Neuronal stem cell (in vitro differentiated cells): Measurements from ENCODE around the gene SYP.
"Not testable (repeated sequence)": the region's sequence is repeated elsewhere in the genome, so short reads cannot be mapped to it uniquely, and the experiment has no call there.

Experiments used
- DNase-seq: peaks from one replicate; pipeline ENCODE4 v3.0.0-alpha.2; 2013; ENCODE audit warnings: low spot score
- H2AFZ ChIP-seq: one replicate; pipeline ENCODE4 v1.6.1; 2013; ENCODE audit warnings: mild to moderate bottlenecking, low read length, inconsistent platforms
- H2AK5ac ChIP-seq: 2 replicates; pipeline ENCODE4 v1.6.1; 2013; ENCODE audit warnings: low read depth, mild to moderate bottlenecking, inconsistent platforms, low read length, moderate library complexity, mixed read lengths
- H2BK120ac ChIP-seq: 2 replicates; pipeline ENCODE4 v1.6.1; 2013; ENCODE audit warnings: low read depth, mild to moderate bottlenecking, inconsistent platforms, low read length, moderate library complexity, mixed read lengths
- H2BK12ac ChIP-seq: one replicate; pipeline ENCODE4 v1.6.1; 2013; ENCODE audit warnings: low read length, inconsistent platforms
- H2BK15ac ChIP-seq: 2 replicates; pipeline ENCODE4 v1.6.1; 2013; ENCODE audit warnings: mild to moderate bottlenecking, low read length, inconsistent platforms, mixed read lengths
- H2BK5ac ChIP-seq: one replicate; pipeline ENCODE4 v1.6.1; 2013; ENCODE audit warnings: inconsistent platforms, mild to moderate bottlenecking, low read length, moderate library complexity
- H3K14ac ChIP-seq: one replicate; pipeline ENCODE4 v1.6.1; 2013; ENCODE audit warnings: low read length, inconsistent platforms
- H3K18ac ChIP-seq: 2 replicates; pipeline ENCODE4 v1.6.1; 2013; ENCODE audit warnings: low read length, inconsistent platforms
- H3K23ac ChIP-seq: 2 replicates; pipeline ENCODE4 v1.6.1; 2013; ENCODE audit warnings: low read depth, mild to moderate bottlenecking, mixed read lengths, low read length, inconsistent platforms; ENCODE audit not compliant: poor library complexity
- H3K27ac ChIP-seq: replicated peaks from 3 replicates; pipeline ENCODE4 v1.5.1; 2013; ENCODE audit warnings: low read length, inconsistent platforms
- H3K27me3 ChIP-seq, 3 experiments: 2 replicates each; pipeline ENCODE4 v1.6.1; 2013; ENCODE audit warnings: low read length in 3 of 3, mild to moderate bottlenecking in 2 of 3, inconsistent platforms in 1 of 3, low read depth in 1 of 3, mixed read lengths in 1 of 3, moderate library complexity in 1 of 3; ENCODE audit not compliant: control insufficient read depth in 3 of 3, insufficient read depth in 3 of 3
- H3K36me3 ChIP-seq, 2 donors: replicated peaks in 1 of 2; 2 replicates each; pipeline ENCODE4 v1.6.1; 2013; ENCODE audit warnings: low read length in 2 of 2; ENCODE audit not compliant: control insufficient read depth in 2 of 2, insufficient read depth in 2 of 2
- H3K4ac ChIP-seq: 2 replicates; pipeline ENCODE4 v1.6.1; 2013; ENCODE audit warnings: inconsistent platforms, mild to moderate bottlenecking, low read length, moderate library complexity
- H3K4me1 ChIP-seq, 2 donors: 1 replicate in 1 of 2; 2 replicates in 1 of 2; pipeline ENCODE4 v1.6.1; 2013; ENCODE audit warnings: low read length in 2 of 2, low read depth in 1 of 2; ENCODE audit not compliant: control insufficient read depth in 2 of 2, insufficient read depth in 1 of 2
- H3K4me2 ChIP-seq: one replicate; pipeline ENCODE4 v1.6.1; 2013; ENCODE audit warnings: mild to moderate bottlenecking, low read length, inconsistent platforms; ENCODE audit not compliant: insufficient read depth, poor library complexity, severe bottlenecking
- H3K4me3 ChIP-seq, 2 donors: 2 replicates each; pipeline ENCODE4 v1.5.1; 2013; ENCODE audit warnings: low read length in 2 of 2, mild to moderate bottlenecking in 2 of 2, inconsistent platforms in 1 of 2, moderate library complexity in 1 of 2
- H3K79me1 ChIP-seq: one replicate; pipeline ENCODE4 v1.6.1; 2013; ENCODE audit warnings: low read depth, mild to moderate bottlenecking, inconsistent platforms, low read length, moderate library complexity
- H3K9ac ChIP-seq: one replicate; pipeline ENCODE4 v1.6.1; 2013; ENCODE audit warnings: mild to moderate bottlenecking, low read depth, low read length, inconsistent platforms; ENCODE audit not compliant: poor library complexity
- H3K9me3 ChIP-seq, 2 donors: replicated peaks in 1 of 2; 2 replicates each; pipeline versions ENCODE3 to v1.6.1; 2013; ENCODE audit warnings: low read length in 2 of 2, mild to moderate bottlenecking in 2 of 2, inconsistent platforms in 1 of 2, low read depth in 1 of 2, mixed read lengths in 1 of 2, moderate library complexity in 1 of 2; ENCODE audit not compliant: control insufficient read depth in 2 of 2, insufficient read depth in 1 of 2
- H4K8ac ChIP-seq: one replicate; pipeline ENCODE4 v1.6.1; 2013; ENCODE audit warnings: low read depth, mild to moderate bottlenecking, inconsistent platforms, low read length, moderate library complexity
- H4K91ac ChIP-seq: one replicate; pipeline ENCODE4 v1.6.1; 2013; ENCODE audit warnings: low read length, low read depth, mild to moderate bottlenecking, inconsistent platforms; ENCODE audit not compliant: poor library complexity
- WGBS, 2 donors: extraction: QIAGEN DNeasy Blood & Tissue Kit; methylation state at CpG; one replicate each; pipeline ENCODE4 v1.1.7; 2013; ENCODE audit warnings: missing lambda C conversion rate in 2 of 2, mixed read lengths in 1 of 2; ENCODE audit not compliant: insufficient read length in 2 of 2, insufficient replicate concordance in 1 of 2; ENCODE audit errors: extremely low coverage in 2 of 2; 5-methylcytosine and 5-hydroxymethylcytosine counted together

The SYP gene

GRCh38 chrX:49148390-49149100, 51.4 kb downstream of the SYP start:
- H2AK5ac ChIP-seq, H3K4ac ChIP-seq, H3K27ac ChIP-seq, H3K23ac ChIP-seq, H3K4me3 ChIP-seq, H3K18ac ChIP-seq, H3K9me3 ChIP-seq, H2BK15ac ChIP-seq, H3K4me2 ChIP-seq, H3K9ac ChIP-seq, H2BK5ac ChIP-seq, H2BK120ac ChIP-seq, H3K79me1 ChIP-seq, DNase-seq, H2BK12ac ChIP-seq, H2AFZ ChIP-seq, H4K8ac ChIP-seq, H3K14ac ChIP-seq, H3K4me1 ChIP-seq, H3K36me3 ChIP-seq, H4K91ac ChIP-seq, H3K27me3 ChIP-seq: not testable (repeated sequence)
- WGBS, 2 donors = no CpG with 5 or more reads among the region's 21 CpGs

DNA sequence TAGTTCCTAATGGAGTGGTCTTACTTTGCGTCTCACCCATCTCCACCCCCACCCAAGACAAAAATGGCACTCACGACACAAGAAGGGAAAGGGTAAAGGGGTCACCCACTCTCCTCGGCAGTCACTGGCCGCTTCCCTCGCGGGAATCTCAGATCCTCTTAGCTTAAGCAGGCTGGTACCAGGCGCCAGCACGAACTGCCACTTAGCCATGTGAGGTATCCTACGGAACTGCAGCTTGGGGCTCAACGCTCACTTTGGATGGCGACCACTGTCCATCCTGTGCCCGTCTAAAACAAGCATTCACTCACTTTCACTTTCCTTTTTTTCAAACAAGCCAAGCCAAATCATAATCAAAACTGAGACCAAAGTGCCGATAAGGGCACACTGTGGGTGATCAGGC, 52.1 kb downstream of the SYP start:
- Histone ChIP-seq H3K18ac (no peak overlapping the region), H2AK5ac (no peak overlapping the region), H3K36me3 (no peaks in the 10 kb centered on the region), H2BK120ac (no peak overlapping the region), H3K9ac (no peak overlapping the region), H3K14ac (no peak overlapping the region), H3K4me2 (no peak overlapping the region), H3K4me1 (no peaks in the 10 kb centered on the region), H3K27ac (no peak overlapping the region), H3K27me3 (peaks cover 0 to 4% (median 0%) of the 10 kb centered on the region in 3 experiments), H2BK15ac (no peak overlapping the region), H2BK5ac (no peak overlapping the region), H2BK12ac (no peak overlapping the region), H4K8ac (no peak overlapping the region), H4K91ac (no peak overlapping the region), H3K9me3 (no peaks in the 10 kb centered on the region), H3K23ac (no peak overlapping the region), H3K4me3 (no peak overlapping the region), H3K4ac (no peak overlapping the region), H3K79me1 (no peaks in the 10 kb centered on the region), H2AFZ (no peak overlapping the region)
- no peak for DNase-seq
- no CpG with 5 or more reads among the region's 13 CpGs for WGBS, 2 donors

GRCh38 chrX:49147282-49147681, 52.7 kb downstream of the SYP start:
- Histone ChIP-seq H3K36me3 (no peaks in the 10 kb centered on the region), H3K18ac (no peak overlapping the region), H3K23ac (no peak overlapping the region), H2BK120ac (no peak overlapping the region), H3K9me3 (no peaks in the 10 kb centered on the region), H2BK5ac (no peak overlapping the region), H2AK5ac (no peak overlapping the region), H2AFZ (no peak overlapping the region), H3K14ac (no peak overlapping the region), H4K91ac (no peak overlapping the region), H3K4me1 (no peaks in the 10 kb centered on the region), H3K27ac (no peak overlapping the region), H3K79me1 (no peaks in the 10 kb centered on the region), H4K8ac (no peak overlapping the region), H3K27me3 (peaks cover 0 to 4% (median 0%) of the 10 kb centered on the region in 3 experiments), H3K4ac (no peak overlapping the region), H3K4me3 (no peak overlapping the region), H2BK15ac (no peak overlapping the region), H3K9ac (no peak overlapping the region), H3K4me2 (no peak overlapping the region), H2BK12ac (no peak overlapping the region)
- no peak for DNase-seq
- WGBS, 2 donors = no CpG with 5 or more reads among the region's 8 CpGs

- not testable (repeated sequence) for H3K27ac ChIP-seq, H2BK120ac ChIP-seq, H2AK5ac ChIP-seq, H3K4me2 ChIP-seq, H3K18ac ChIP-seq, H3K27me3 ChIP-seq, H3K36me3 ChIP-seq, H3K14ac ChIP-seq, H3K4me3 ChIP-seq, H2BK15ac ChIP-seq, H4K91ac ChIP-seq, H3K4ac ChIP-seq, H2BK5ac ChIP-seq, H3K9me3 ChIP-seq, DNase-seq, H4K8ac ChIP-seq, H3K9ac ChIP-seq, H3K23ac ChIP-seq, H2AFZ ChIP-seq, H3K4me1 ChIP-seq, H2BK12ac ChIP-seq, H3K79me1 ChIP-seq
- WGBS, 2 donors = no CpG with 5 or more reads among the region's 7 CpGs
Measured at GRCh38 chrX:49143154-49143553, 56.8 kb downstream of the SYP start.
